SK-N-SH (cell line): ENCODE measurements around the gene NPAS3. TPM values are rescaled to one million over a fixed set of nuclear protein-coding genes. Genes with fewer than 3 reads are reported as not detected.
A peak's percentile ranks its signal among the peaks of the same experiment; 100 is the strongest.

Experiments
- CTCF ChIA-PET: fragments of 300-600, 350-600 bp; formaldehyde crosslinking; extraction: SDS; loops from one replicate; lab custom pipeline; 2021; lab: Yijun Ruan, JAX
- POLR2A ChIA-PET: fragments of 350-600 bp; sonication (Branson Sonifier 250); formaldehyde crosslinking; extraction: SDS; loops from one replicate; lab custom pipeline; 2020; ENCODE audit warnings: antibody characterized with exemption, inconsistent platforms; lab: Yijun Ruan, JAX
- DNase-seq: peaks from one replicate; pipeline ENCODE4 v3.0.0; 2012
- H2AFZ ChIP-seq: fragments of 200-600 bp; sonication (generic); 2 replicates; pipeline ENCODE4 v1.8.1; 2016; ENCODE audit warnings: antibody characterized with exemption, mild to moderate bottlenecking, low read depth
- H3F3A ChIP-seq: fragments of 200-600 bp; sonication (generic); replicated peaks from 2 replicates; pipeline ENCODE3; 2016; ENCODE audit warnings: antibody characterized with exemption, mild to moderate bottlenecking; ENCODE audit not compliant: insufficient read depth
- H3K27ac ChIP-seq, 2 experiments: fragments of 200-500 bp in 1 of 2; fragments of 200-600 bp in 1 of 2; sonication (Bioruptor generic) in 1 of 2; sonication (generic), shearing (Covaris generic) in 1 of 2; 2 replicates each; pipeline versions ENCODE4 v1.5.1 to v1.6.1; 2014 to 2016; ENCODE audit warnings: low read depth in 2 of 2, inconsistent platforms in 1 of 2, low read length in 1 of 2, mild to moderate bottlenecking in 1 of 2, mixed read lengths in 1 of 2
- H3K27me3 ChIP-seq: fragments of 200-600 bp; sonication (generic), shearing (Covaris generic); 2 replicates; pipeline ENCODE4 v1.6.1; 2016; ENCODE audit warnings: mixed run types; ENCODE audit not compliant: insufficient read depth
- H3K36me3 ChIP-seq, 2 experiments: fragments of 200-500 bp in 1 of 2; fragments of 200-600 bp in 1 of 2; sonication (Bioruptor generic) in 1 of 2; sonication (generic) in 1 of 2; replicated peaks in 1 of 2; 2 replicates each; pipeline versions ENCODE3 to v1.5.1; 2014 to 2016; ENCODE audit warnings: low read length in 1 of 2, mild to moderate bottlenecking in 1 of 2; ENCODE audit not compliant: insufficient read depth in 2 of 2, control insufficient read depth in 1 of 2
- H3K4me1 ChIP-seq, 2 experiments: fragments of 200-500 bp in 1 of 2; fragments of 200-600 bp in 1 of 2; sonication (Bioruptor generic) in 1 of 2; sonication (generic), shearing (Covaris generic) in 1 of 2; 2 replicates each; pipeline versions ENCODE4 v1.5.1 to v1.6.1; 2014 to 2016; ENCODE audit warnings: low read depth in 1 of 2, low read length in 1 of 2, mixed run types in 1 of 2; ENCODE audit not compliant: insufficient read depth in 2 of 2, control insufficient read depth in 1 of 2
- H3K4me2 ChIP-seq: fragments of 200-600 bp; sonication (generic), shearing (Covaris generic); 2 replicates; pipeline ENCODE4 v1.6.1; 2017; ENCODE audit warnings: mixed run types
- H3K4me3 ChIP-seq, 2 experiments: fragments of 200-500 bp in 1 of 2; fragments of 200-600 bp in 1 of 2; sonication (Bioruptor generic) in 1 of 2; sonication (generic), shearing (Covaris generic) in 1 of 2; 2 replicates each; pipeline versions ENCODE4 v1.5.1 to v1.8.1; 2014 to 2016; ENCODE audit warnings: low read depth in 2 of 2, inconsistent platforms in 1 of 2, low read length in 1 of 2, mild to moderate bottlenecking in 1 of 2, mixed read lengths in 1 of 2, moderate library complexity in 1 of 2
- H3K79me2 ChIP-seq: fragments of 200-600 bp; sonication (generic); 2 replicates; pipeline ENCODE4 v1.8.1; 2017; ENCODE audit warnings: mild to moderate bottlenecking; ENCODE audit not compliant: insufficient read depth
- H3K9ac ChIP-seq: fragments of 200-600 bp; sonication (generic); 2 replicates; pipeline ENCODE4 v1.6.1; 2017; ENCODE audit warnings: mixed run types
- H3K9me2 ChIP-seq: fragments of 200-600 bp; sonication (generic); 2 replicates; pipeline ENCODE4 v1.6.1; 2017; ENCODE audit warnings: mixed run types
- H3K9me3 ChIP-seq: fragments of 200-600 bp; sonication (generic); 2 replicates; pipeline ENCODE4 v1.6.1; 2017; ENCODE audit warnings: mixed run types, mild to moderate bottlenecking, moderate library complexity
- H4K20me1 ChIP-seq: fragments of 200-600 bp; sonication (generic); 2 replicates; pipeline ENCODE4 v1.6.1; 2017; ENCODE audit warnings: mild to moderate bottlenecking, mixed run types; ENCODE audit not compliant: insufficient read depth
- CHD2 ChIP-seq: fragments of 150-350 bp; IDR thresholded peaks from 2 replicates; pipeline ENCODE4 v1.6.1; 2018; ENCODE audit warnings: low read length; ENCODE audit not compliant: partially characterized antibody
- ELF1 ChIP-seq: IDR thresholded peaks from 2 replicates; pipeline ENCODE4 v1.4.0; 2012
- EP300 ChIP-seq, 2 experiments: IDR thresholded peaks; 2 replicates each; pipeline versions ENCODE4 v1.4.0 to v1.6.1; 2012; ENCODE audit warnings: borderline replicate concordance in 1 of 2, low read depth in 1 of 2, low read length in 1 of 2
- FOSL2 ChIP-seq: IDR thresholded peaks from 2 replicates; pipeline ENCODE4 v1.4.0; 2012; ENCODE audit warnings: low read depth, mild to moderate bottlenecking, moderate library complexity, borderline replicate concordance
- FOXM1 ChIP-seq: IDR thresholded peaks from 2 replicates; pipeline ENCODE4 v1.4.0; 2012; ENCODE audit warnings: low read depth, mild to moderate bottlenecking
- GABPA ChIP-seq: IDR thresholded peaks from 2 replicates; pipeline ENCODE4 v1.4.0; 2012; ENCODE audit warnings: low read depth, mild to moderate bottlenecking
- JUND ChIP-seq: IDR thresholded peaks from 2 replicates; pipeline ENCODE4 v1.4.0; 2012
- MEF2A ChIP-seq: IDR thresholded peaks from 2 replicates; pipeline ENCODE4 v1.4.0; 2012; ENCODE audit warnings: low read depth, borderline replicate concordance
- MXI1 ChIP-seq: IDR thresholded peaks from 2 replicates; pipeline ENCODE4 v1.6.1; 2012; ENCODE audit warnings: mild to moderate bottlenecking, low read depth, low read length, improper control_type of control experiment
- NFIC ChIP-seq: IDR thresholded peaks from 2 replicates; pipeline ENCODE4 v1.4.0; 2012; ENCODE audit warnings: borderline replicate concordance
- NRF1 ChIP-seq: IDR thresholded peaks from 2 replicates; pipeline ENCODE4 v1.6.1; 2012; ENCODE audit warnings: low read depth, mild to moderate bottlenecking, low read length
- PBX3 ChIP-seq: IDR thresholded peaks from 2 replicates; pipeline ENCODE4; 2012
- POLR2AphosphoS5 ChIP-seq: IDR thresholded peaks from 2 replicates; pipeline ENCODE4 v1.6.1; 2012; ENCODE audit warnings: low read depth, low read length
- RAD21 ChIP-seq: IDR thresholded peaks from 2 replicates; pipeline ENCODE4 v1.6.1; 2012; ENCODE audit warnings: mild to moderate bottlenecking, low read length
- RCOR1 ChIP-seq: fragments of 150-350 bp; IDR thresholded peaks from 2 replicates; pipeline ENCODE4 v1.6.1; 2017; ENCODE audit warnings: antibody characterized with exemption, low read length
- RFX5 ChIP-seq: IDR thresholded peaks from 2 replicates; pipeline ENCODE4 v1.6.1; 2012; ENCODE audit warnings: mild to moderate bottlenecking, improper control_type of control experiment, low read length
- RXRA ChIP-seq: IDR thresholded peaks from 2 replicates; pipeline ENCODE4 v1.4.0; 2012; ENCODE audit warnings: low read depth, mild to moderate bottlenecking, borderline replicate concordance
- SIN3A ChIP-seq: IDR thresholded peaks from 2 replicates; pipeline ENCODE4 v1.6.1; 2012; ENCODE audit warnings: low read depth, mild to moderate bottlenecking, low read length, moderate library complexity, borderline replicate concordance
- SMC3 ChIP-seq: IDR thresholded peaks from 2 replicates; pipeline ENCODE4 v1.6.1; 2012; ENCODE audit warnings: low read depth, low read length, improper control_type of control experiment
- TAF1 ChIP-seq: IDR thresholded peaks from 2 replicates; pipeline ENCODE4 v1.6.1; 2012; ENCODE audit warnings: low read depth, mild to moderate bottlenecking, low read length, moderate library complexity, borderline replicate concordance
- TCF12 ChIP-seq: IDR thresholded peaks from 2 replicates; pipeline ENCODE4 v1.4.0; 2012
- TEAD4 ChIP-seq: IDR thresholded peaks from 2 replicates; pipeline ENCODE4 v1.4.0; 2012; ENCODE audit warnings: mild to moderate bottlenecking, borderline replicate concordance; ENCODE audit not compliant: insufficient read depth
- USF2 ChIP-seq: fragments of 150-350 bp; IDR thresholded peaks from 2 replicates; pipeline ENCODE4 v1.6.1; 2017; ENCODE audit warnings: antibody characterized with exemption, low read length, low read depth, borderline replicate concordance
- ZBTB33 ChIP-seq: IDR thresholded peaks from 2 replicates; pipeline ENCODE4 v1.4.0; 2012; ENCODE audit warnings: low read depth, borderline replicate concordance
- WGBS: methylation state at CpG from one replicate; pipeline ENCODE4 v1.1.6; 2017; ENCODE audit warnings: low lambda C conversion rate; 5-methylcytosine and 5-hydroxymethylcytosine counted together
- polyA plus RNA-seq, 3 experiments: library from polyadenylated mRNA; depleted of rRNA; stranded (reverse); fragments of >200 nt; gene quantifications; 2 replicates each; pipeline ENCODE4 v1.2.3, GENCODE V29; 2012
- TF ChIP-seq, protein P1 (sequence below): fragments of 200-600 bp; sonication (generic); IDR thresholded peaks from 2 replicates; pipeline ENCODE4 v1.6.1; 2017; ENCODE audit warnings: antibody characterized with exemption, mild to moderate bottlenecking, moderate library complexity
- TF ChIP-seq, protein P2 (sequence below): fragments of 150-350 bp; IDR thresholded peaks from 2 replicates; pipeline ENCODE4 v1.6.1; 2016; ENCODE audit warnings: mild to moderate bottlenecking, low read depth, low read length
- TF ChIP-seq, protein P3 (sequence below): IDR thresholded peaks from 2 replicates; pipeline ENCODE4 v1.4.0; 2012; ENCODE audit warnings: low read depth

Gene NPAS3
- polyA plus RNA-seq, 1 of the 3 experiments (the other 2 are of a cell fraction) = 4.3 TPM

DNA sequence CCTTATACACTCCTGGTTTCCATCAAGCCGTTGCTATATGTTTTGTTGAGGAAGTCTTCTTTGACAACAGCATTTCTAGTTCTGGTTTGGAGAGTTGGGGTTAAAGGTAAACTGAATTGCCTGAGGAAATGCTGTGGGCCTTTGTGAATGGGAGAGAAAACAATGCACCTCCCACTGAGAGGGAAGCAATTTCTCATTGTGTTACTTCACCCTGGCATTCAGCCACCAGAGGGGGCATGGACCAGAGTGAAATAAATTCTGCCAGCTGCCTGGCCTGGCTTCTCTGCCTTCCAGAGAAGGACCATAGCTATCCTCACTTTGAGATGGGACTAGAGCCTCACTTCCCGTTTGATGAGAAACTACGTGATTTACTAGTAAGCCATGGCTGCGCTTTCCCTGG, 536.9 kb downstream of the NPAS3 start:
- peak; percentile 56 for DNase-seq
- TF ChIP-seq FOXM1 (no peak), RFX5 (no peak), TAF1 (no peak), NFIC (peak; percentile 65), RCOR1 (no peak; the same call in 1 of the 2 replicates), GABPA (no peak), TCF12 (no peak), ELF1 (no peak), RXRA (no peak), POLR2AphosphoS5 (no peak), SIN3A (no peak), ZBTB33 (no peak), JUND (no peak), RAD21 (peak; percentile 80), FOSL2 (no peak), TEAD4 (no peak), MEF2A (no peak), SMC3 (peak; percentile 81), PBX3 (peak; percentile 74), MXI1 (no peak), CHD2 (no peak), USF2 (no peak), EP300 (IDR thresholded peaks at IDR 0.05; ENCODE audit: borderline replicate concordance in 1 of 2, low read depth in 1 of 2, low read length in 1 of 2) (no peak), NRF1 (no peak)
- TF ChIP-seq, protein P1, sequence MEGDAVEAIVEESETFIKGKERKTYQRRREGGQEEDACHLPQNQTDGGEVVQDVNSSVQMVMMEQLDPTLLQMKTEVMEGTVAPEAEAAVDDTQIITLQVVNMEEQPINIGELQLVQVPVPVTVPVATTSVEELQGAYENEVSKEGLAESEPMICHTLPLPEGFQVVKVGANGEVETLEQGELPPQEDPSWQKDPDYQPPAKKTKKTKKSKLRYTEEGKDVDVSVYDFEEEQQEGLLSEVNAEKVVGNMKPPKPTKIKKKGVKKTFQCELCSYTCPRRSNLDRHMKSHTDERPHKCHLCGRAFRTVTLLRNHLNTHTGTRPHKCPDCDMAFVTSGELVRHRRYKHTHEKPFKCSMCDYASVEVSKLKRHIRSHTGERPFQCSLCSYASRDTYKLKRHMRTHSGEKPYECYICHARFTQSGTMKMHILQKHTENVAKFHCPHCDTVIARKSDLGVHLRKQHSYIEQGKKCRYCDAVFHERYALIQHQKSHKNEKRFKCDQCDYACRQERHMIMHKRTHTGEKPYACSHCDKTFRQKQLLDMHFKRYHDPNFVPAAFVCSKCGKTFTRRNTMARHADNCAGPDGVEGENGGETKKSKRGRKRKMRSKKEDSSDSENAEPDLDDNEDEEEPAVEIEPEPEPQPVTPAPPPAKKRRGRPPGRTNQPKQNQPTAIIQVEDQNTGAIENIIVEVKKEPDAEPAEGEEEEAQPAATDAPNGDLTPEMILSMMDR = peak; percentile 67
- TF ChIP-seq, protein P2, sequence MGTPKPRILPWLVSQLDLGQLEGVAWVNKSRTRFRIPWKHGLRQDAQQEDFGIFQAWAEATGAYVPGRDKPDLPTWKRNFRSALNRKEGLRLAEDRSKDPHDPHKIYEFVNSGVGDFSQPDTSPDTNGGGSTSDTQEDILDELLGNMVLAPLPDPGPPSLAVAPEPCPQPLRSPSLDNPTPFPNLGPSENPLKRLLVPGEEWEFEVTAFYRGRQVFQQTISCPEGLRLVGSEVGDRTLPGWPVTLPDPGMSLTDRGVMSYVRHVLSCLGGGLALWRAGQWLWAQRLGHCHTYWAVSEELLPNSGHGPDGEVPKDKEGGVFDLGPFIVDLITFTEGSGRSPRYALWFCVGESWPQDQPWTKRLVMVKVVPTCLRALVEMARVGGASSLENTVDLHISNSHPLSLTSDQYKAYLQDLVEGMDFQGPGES = no peak
- TF ChIP-seq, protein P3, sequence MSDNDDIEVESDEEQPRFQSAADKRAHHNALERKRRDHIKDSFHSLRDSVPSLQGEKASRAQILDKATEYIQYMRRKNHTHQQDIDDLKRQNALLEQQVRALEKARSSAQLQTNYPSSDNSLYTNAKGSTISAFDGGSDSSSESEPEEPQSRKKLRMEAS = 0 out of 2 replicates have a peak, but pooled peaks have one; percentile 48

More for the DNA sequence above, 536.9 kb downstream of the NPAS3 start:
- Histone ChIP-seq H3K4me3 (no peak overlapping the region), H3K36me3 (no peaks in the 10 kb centered on the region), H3K9me2 (no peaks in the 10 kb centered on the region), H3F3A (no peaks in the 10 kb centered on the region), H2AFZ (no peak overlapping the region), H4K20me1 (no peaks in the 10 kb centered on the region), H3K4me1 (peaks cover 11 to 16% of the 10 kb centered on the region in 2 experiments; a peak in 3 of 4 replicates), H3K27me3 (no peaks in the 10 kb centered on the region), H3K9me3 (no peaks in the 10 kb centered on the region), H3K4me2 (no peak overlapping the region), H3K9ac (no peak overlapping the region), H3K79me2 (no peaks in the 10 kb centered on the region), H3K27ac (peak overlapping the region; percentile 31 to 55; a peak in 2 of 4 replicates)
- 62% methylated on average over 4 of the region's 4 CpGs for WGBS
- POLR2A ChIA-PET = no interaction called here
- CTCF ChIA-PET = interaction anchor here (0.5 to 10.4 kb wide), 24 partner anchors 9 to 329 kb away, joined by 3 to 143 read pairs (median 3); no protein-coding TSS in a partner anchor
